CD4-positive, alpha-beta T cell treated with Interleukin-21 for 1 hour (primary cell): Measurements from ENCODE around the gene ENDOV.
"Not testable (repeated sequence)": the region's sequence is repeated elsewhere in the genome, so short reads cannot be mapped to it uniquely, and the experiment has no call there.

Experiments used
- DNase-seq: peaks from one replicate; pipeline ENCODE4 v3.0.0-alpha.2; 2020

Gene ENDOV

DNA sequence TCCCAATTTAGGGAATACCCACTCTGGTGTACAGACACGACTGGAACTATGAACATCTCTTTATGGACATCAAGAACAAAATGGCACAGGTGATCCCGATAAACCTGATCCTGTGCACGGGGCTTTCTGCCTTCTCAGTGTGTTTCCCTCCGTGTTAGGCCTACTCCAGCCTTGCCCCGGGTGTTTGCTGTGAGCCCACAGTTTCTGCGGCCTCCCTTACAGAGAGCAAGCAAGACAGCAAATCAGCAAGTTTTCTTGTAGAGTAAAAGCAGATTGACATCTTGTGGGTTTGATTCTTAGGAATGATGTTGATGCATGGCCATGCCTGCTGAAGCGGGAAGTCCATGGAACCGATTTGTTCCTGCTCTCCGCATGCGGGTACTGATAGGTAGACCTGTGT lies 26.4 kb upstream of the ENDOV start:
- no peak for DNase-seq

DNA sequence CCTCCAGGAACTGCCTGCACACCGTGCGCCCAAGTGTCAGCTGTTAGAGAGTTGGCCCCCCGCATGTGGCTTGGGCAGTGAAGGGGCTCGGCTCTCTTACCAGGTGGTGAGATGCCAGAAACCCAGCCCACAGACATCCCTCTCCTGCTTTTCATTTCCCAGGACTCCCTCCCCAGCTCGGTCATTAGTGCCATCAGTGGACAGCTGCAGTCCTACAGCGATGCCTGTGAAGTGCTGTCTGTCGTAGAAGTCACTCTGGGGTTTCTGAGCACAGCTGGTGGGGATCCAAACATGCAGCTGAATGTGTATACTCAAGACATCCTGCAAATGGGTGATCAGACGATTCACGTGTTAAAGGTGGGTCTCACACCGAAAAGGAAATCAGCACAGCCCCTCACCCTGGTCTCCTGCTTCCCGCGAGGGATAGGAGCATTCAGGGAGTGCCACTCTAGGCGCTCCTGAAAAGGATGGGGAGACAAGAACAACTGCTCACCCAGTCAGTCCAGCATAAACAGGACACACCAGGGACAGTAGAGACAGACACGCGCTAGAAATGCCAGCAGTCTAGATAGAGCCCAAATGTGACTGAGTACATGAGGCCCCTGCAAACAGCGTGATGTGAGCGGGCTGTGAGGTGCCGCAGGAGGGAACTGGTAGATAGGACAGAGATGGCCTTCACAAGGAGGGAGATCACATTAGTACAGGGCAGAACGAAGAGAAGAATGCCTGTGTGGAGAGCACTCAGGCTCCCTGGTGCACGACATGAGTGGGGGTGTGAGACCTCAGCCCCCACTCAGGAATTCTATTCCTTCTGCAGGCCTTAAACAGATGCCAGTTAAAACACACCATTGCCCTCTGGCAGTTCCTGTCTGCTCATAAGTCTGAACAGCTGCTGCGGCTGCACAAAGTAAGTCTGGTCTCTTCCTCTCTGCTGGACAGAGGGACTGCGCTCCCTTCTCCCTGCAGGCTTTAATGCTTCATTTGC lies 25.7 kb upstream of the ENDOV start:
- DNase-seq: no peak

DNA sequence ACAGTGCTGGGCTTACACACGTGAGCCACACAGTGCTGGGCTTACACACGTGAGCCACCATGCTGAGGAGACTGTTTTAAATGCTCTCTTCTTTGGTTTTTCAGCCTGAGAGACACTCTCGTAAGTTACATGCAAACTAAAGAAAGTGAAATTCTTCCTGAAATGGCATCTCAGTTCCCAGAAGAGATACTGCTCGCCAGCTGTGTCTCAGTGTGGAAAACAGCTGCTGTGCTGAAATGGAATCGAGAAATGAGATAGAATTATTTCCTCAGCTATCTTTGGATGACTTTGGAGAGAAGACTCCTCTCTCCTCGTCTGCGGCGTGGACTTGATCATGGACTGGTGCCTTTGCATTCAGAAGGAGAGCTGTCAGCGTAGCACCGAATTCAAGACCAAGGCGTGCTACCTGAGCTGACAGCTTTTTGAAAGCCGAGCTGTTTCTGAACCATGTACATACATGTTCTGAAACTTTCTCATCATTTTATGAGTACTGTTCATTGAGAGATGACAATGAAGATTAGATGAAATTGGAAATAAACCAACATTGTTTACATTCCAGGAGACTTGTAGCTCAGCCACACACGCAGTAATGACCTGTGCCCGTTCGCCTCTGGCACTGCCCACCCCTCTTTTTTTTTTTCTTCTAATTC lies 21.6 kb upstream of the ENDOV start:
- DNase-seq: no peak

DNA sequence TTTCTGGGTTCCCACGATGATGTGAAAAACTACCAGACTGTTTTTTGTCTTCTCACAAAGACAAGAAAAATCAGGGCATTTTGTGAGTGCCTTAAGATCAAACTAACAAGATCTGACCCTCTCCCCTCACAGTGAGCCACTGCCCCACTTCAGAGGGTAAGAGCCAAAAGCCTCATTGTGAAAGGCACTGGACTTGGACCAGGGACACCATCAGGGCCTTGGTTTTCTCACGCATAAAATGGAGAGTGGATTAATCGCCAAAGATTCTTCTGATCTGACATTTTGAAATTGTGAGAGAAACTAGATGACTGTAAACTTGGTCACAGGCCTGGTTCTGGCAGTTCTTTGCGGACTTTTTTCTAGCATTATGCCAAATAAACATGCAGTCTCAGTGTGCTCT lies 21.0 kb upstream of the ENDOV start:
- DNase-seq: no peak

DNA sequence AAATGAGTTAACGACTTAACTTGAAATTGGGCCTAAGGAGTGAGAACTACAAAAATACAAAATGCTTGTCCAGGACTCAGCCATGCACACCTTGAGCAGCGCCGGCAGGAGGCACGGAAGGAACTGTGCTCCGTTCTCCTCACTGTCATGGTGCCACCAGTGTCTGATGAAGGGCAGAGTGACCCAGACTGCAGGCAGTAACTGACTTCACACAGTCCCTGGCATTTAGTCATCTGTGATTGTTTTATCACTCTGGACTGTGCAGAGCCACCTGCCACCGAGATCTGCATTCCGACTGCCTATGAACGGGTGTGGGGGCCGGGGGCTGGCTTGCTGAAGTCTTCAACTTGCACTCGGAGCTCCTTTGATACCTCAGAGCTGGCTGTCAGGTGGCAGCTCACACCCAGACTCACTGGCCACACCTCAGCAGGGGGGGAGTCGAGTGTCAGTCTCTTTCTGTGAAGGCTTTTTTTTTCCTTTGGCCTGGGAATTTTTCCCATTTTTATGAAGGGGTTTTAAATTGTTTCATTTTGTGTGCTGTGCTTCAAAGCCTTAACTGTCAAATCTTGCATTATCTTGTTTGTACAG lies 20.2 kb upstream of the ENDOV start:
- no peak for DNase-seq

DNA sequence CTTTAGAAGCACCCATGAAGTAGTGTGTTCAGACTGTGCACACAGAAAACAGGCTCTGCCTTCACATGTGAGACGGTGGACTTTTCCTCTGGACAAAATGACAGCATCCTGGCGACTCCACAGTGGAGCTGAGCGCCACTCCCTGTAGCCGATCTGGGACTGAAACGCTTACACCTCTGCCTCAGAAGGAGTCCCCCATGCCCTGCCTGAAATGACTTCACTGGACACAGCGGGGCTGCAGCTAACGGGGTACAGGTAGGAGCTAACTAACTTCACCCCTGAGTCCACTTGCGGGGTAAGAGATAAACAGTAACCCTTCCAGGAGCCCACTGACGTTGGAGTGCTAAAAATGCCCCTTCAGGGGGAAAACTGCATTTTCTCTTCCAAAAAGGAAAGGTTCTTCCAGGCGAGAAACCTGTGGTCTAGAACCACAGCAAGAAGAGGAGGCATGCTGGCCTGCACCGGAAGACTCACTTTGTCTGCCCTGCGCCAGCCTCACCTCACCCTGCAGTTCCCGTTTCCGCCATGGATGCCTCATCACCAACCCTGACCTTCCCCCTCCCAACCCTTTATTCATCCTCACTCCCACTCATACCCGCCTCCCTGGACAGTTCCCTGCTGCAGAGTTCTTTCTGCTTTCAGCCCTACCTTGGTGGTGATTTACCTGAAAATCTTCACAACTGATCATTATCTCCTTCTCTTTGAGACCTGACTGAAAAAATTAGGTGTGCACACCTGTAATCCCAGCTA lies 19.4 kb upstream of the ENDOV start:
- DNase-seq: no peak

DNA sequence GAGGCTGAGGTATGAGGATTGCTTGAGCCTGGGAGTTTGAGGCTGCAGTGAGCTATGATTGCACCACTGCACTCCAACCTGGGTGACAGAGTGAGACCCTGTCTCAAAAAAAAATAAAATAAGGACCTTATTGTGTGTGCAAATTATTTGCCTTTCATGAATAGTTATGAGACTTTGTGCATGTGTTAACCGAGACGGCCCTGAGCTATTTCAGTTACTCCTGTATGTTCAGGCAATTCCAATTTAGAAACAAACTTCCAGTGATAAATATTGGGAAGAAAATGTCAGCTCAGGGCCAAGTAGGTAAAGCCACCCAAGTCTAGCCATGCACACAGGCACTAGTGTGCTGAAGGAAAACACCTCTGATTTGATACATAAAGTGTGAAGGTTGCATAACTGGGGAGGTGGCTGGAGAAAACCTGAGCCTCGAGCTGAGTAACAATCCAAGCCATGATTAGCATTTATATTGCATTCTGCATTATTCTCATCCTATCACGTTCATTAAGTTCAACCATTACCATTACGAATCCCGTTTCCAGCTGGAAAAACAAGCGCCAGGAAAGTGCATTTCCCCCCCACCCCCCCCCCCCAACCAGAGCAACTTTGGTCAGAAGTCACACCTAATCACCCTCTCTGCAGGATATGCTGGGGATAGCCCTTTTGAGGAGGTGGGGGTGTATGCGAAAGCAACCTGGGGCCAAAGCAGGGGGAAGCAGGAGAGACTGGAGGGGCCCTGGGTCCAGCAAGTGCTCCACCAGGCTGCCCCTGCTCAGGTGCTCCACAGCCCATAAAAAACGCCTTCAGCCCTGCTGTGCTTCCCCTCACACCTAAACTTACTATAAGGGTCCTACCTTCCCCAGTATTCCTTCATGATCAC lies 18.6 kb upstream of the ENDOV start:
- no peak for DNase-seq

DNA sequence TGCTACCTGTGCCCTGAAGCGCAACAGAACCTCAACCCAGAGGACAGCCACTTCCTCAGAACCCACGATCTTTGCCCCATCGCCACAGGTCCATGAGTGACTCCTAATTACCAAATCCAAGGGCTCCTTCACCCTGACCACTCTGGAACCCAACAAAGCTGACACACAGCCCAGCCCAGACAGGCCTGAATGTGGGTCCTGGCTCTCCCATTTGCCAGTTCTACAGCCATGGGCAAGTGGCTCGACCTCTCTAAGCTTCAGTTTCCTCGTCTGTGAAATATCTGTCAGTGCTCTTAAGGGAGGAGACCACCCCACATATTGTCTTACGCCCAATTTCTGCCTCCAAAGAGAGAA lies 18.0 kb upstream of the ENDOV start:
- no peak for DNase-seq

DNA sequence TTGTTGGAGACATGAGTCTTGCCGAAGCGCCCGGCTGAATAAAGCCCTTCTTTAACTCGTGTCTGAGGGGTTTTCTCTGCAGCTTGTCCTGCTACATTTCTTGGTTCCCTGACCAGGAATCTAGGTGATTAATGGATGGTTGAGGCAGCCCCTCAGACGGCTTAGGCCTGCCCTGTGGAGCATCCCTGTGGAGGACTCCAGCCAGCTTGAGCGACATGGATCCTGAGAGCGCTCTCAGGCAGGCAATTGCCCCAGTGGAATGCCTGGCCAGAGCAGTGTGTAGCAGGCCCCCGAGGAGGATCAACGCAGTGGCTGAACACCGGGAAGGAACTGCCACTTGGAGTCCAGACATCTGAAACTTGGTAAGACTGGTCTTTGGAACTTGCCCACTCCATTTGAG lies 17.3 kb upstream of the ENDOV start:
- DNase-seq: no peak

DNA sequence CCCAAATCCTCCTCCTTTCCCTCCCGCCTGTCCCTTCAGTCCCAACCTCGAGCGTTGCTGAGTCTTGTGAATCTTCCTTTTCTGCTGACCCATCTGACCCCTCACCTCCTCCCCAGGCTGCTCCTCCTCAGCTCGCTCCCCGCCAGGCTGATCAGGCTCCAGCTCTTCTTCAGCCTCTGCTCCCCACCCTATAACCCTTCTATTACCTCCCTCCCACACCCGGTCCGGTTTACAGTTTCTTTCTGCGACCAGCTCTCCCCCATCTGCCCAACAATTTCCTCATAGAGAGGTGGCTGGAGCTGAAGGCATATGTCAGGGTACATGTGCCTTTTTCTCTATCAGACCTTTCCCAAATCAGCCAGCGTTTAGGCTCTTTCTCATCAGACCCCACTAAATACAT lies 13.9 kb upstream of the ENDOV start:
- DNase-seq: not testable (repeated sequence)

DNA sequence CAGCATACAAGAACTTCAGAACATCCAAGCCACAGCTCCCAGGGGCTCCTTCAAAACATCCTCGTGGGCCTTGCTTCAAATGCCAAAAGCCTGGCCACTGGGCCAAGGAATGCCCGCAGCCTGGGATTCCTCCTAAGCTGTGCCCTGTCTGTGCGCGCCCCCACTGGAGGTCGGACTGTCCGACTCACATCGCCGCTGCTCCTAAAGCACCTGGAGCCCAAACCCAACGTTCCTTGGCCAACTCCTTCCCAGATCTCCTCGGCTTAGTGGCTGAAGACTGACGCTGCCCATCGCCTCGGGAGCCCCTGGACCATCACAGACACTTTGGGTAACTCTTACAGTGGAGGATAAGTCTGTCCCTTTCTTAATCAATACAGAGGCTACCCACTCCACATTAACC lies 12.9 kb upstream of the ENDOV start:
- DNase-seq: not testable (repeated sequence)

DNA sequence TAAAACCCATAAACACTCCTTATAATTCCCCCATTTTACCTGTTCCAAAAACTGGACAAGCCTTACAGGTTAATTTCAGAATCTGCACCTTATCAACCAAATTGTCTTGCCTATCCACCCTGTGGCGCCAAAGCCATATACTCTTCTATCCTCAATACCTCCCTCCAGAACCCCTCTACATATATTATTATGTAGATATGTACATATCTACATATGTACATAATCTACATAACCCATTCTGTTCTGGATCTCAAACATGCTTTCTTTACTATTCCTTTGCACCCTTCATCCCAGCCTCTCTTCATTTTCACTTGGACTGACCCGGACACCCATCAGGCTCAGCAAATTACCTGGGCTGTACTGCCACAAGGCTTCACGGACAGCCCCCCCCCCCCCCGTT lies 12.0 kb upstream of the ENDOV start:
- DNase-seq: no peak

DNA sequence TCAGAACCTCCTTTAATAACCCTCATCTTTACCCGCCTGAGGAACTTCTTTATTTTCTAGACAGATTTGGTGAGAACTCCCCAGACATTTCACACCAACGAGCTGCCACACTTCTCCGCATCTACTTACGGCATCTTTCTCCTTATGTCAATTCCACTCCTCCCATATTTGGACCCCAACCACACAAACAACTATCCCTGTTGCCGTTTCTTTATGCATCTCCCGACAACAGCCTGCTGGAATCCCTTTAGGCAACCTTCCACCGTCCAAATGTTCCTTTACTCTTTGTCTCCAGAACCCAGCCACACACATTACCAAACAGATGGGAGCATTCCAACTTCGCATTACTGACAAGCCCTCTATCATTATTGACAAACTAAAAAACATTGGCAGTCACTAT lies 8.8 kb upstream of the ENDOV start:
- DNase-seq: no peak

DNA sequence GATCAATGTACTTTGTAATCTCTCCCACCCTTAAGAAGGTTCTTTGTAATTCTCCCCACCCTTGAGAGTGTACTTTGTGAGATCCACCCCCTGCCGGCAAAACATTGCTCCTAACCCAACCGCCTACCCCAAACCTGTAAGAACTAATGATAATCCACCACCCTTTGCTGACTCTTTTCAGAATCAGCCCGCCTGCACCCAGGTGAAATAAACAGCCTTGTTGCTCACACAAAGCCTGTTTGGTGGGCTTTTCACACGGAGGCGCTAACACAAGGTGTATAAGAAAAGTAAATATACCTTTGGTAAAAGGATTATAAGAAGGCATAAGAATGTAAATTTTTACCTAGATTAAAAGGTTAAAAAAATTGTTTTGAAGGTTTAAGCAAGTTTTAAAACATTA lies 7.0 kb upstream of the ENDOV start:
- DNase-seq: not testable (repeated sequence)

DNA sequence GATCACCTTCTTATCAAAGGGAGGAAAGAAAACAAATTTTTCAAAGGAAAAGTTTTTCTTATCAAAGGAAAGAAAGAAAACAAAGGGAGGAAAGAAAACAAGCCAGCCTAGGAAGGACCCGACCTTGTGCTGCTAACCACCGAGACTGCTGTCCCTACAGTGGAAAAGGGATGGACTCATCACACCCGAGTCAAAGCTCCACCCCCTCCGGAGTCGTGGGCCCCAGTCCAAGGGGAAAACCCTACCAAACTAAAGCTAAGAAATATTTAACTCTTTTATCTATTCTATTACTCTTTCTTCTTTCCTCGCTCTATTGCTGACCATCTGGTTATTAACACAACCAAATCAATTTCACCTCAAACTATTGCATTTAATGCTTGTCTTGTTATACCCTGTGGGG lies 6.1 kb upstream of the ENDOV start:
- DNase-seq: no peak

DNA sequence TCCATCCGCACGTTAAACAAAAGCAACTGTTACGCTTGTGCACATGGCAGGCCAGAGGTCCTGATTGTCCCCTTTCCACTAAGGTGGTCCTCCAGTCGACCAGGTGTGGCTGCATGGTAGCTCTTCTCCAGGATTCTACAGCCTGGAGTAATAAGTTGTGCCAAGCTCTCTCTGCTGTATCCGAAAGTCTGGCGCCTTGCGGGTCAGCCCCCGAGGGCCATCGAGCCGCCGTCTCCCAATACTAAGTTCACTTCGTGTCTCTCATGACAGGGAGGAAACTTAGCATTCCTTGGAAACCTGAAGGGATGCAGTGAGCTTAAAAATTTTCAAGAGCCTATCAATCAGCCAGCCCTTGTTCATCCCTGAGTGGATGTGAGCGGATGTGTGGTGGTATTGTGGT lies 5.3 kb upstream of the ENDOV start:
- no peak for DNase-seq

DNA sequence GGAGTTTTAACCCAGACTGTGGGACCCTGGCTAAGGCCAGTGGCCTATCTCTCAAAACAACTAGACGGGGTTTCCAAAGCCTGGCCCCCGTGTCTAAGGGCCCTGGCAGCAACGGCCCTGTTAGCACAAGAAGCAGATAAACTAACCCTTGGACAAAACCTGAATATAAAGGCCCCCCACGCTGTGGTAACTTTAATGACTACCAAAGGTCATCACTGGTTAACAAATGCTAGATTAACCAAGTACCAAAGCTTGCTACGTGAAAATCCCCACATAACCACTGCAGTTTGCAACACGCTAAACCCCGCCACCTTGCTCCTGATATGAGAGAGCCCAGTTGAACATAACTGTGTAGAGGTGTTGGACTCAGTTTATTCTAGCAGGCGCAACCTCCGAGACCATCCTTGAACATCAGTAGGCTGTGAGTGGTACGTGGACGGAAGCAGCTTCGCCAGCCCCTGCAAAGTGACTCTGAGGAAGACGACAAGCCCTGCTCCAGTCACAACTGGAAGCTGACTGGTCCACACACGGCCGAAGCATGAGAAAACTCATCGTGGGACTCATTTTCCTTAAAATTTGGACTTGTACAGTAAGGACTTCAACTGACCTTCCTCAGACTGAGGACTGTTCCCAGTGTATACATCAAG lies 4.4 kb upstream of the ENDOV start:
- not testable (repeated sequence) for DNase-seq

DNA sequence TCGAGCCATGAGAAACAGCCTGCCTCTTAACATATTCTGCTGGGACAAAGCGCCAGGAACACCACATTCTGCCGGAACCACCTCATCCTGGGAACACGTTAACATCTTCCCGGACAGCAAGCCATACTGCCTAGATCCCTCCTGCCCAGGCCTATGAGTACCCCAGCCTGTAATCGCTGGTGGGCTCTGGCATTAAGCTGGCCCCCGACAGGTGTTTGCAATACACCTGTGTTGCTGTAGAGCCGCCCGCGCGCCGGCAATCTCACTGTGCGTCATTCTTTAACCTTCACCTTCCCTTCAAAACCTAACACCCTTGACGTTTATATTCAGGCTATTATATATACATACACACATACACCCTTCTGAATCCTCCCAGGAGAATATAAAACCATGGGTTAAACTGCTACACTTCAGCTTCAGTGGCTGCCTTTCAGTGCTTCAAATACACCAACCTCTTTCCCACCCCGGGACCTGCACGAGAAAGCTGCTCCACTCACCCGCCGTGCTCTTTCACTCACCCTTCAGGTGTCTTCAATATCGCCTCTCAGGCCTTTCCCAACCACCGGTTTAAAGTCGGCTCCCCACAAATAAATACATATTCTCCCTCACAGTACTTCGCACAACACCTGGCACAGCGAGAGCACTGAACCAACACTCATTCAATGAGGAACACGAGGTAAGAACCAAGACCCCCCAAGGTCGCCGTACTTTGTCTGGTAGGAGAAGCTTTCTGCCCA lies 1.0 kb upstream of the ENDOV start:
- DNase-seq: no peak

DNA sequence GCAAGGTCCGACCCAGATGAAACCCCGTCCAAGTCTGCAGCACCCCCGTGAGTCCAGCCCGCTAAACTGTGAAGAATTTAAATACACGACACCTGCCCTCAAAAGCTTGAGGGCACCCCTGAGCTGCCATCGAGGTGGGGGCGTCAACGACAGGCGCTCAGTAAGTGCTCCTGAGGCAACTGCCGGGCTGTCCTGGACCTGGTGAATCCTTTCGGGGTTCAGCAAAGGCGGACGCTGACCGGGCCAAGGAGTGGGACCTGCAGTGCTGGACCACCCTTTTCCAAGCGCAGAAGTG lies 512 bp upstream of the ENDOV start:
- DNase-seq: no peak

DNA sequence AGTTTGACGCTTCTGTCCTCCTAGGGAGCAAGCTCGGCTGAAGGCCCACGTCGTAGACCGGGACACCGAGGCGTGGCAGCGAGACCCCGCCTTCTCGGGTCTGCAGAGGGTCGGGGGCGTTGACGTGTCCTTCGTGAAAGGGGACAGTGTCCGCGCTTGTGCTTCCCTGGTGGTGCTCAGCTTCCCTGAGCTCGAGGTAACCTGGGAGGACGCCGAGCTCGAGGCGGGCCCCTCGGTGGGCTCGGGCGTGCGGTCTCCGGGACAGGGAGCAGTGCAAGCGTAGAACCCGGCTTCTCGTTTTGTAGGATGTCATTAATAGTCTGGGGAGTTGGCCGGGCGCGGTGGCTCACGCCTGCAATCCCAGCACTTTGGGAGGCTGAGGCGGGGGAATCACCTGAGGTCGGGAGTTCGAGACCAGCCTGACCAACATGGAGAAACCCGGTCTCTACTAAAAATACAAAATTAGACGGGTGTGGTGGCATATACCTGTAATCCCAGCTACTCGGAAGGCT lies 715 bp downstream of the ENDOV start:
- no peak for DNase-seq
